Ovary (tissue), 3 donors: ENCODE measurements around the gene TRNAU1AP.

Source experiments
- CTCF ChIP-seq, 3 donors: fragments of 450-650 bp in 2 of 3; fragments of 200-600 bp in 1 of 3; IDR thresholded peaks; one replicate each; pipeline versions ENCODE4 v1.5.1 to v1.8.0; 2016 to 2022; ENCODE audit warnings: antibody characterized with exemption in 3 of 3, mild to moderate bottlenecking in 1 of 3
- EP300 ChIP-seq: sonication (generic); formaldehyde crosslinking; IDR thresholded peaks from one replicate; pipeline ENCODE4 v1.6.1; 2017; ENCODE audit warnings: antibody characterized with exemption
- POLR2A ChIP-seq: fragments of 450-650 bp; IDR thresholded peaks from one replicate; pipeline ENCODE4 v1.6.1; 2017; ENCODE audit warnings: antibody characterized with exemption, mild to moderate bottlenecking, moderate library complexity
- donor health status: DM: no; HTN: no; CAD: no.

GRCh38 chr1:28566931-28567330 is 14.0 kb downstream of the TRNAU1AP start:
- no peak for TF ChIP-seq CTCF (IDR thresholded peaks at IDR 0.05)
- TF ChIP-seq POLR2A, result no peak
- no peak for TF ChIP-seq EP300
